HG03457 (cell line): Measurements from ENCODE around the gene RPGRIP1L.

Source experiments
- ATAC-seq: cut with Tn5 transposase; IDR thresholded peaks from one replicate; pipeline ENCODE4 v1.9.1; 2021; ENCODE audit warnings: moderate number of reproducible peaks; ENCODE audit not compliant: unreplicated experiment

The RPGRIP1L gene

GRCh38 chr16:53703590-53704444, at the start of gene RPGRIP1L, which contains the start of gene FTO:
Gene RPGRIP1L (minus strand): TSS chr16:53703859. CDS start chr16:53700723, 3,136 bp downstream.
Gene FTO (plus strand): TSS chr16:53704156.
- peak; percentile 99 for ATAC-seq

GRCh38 chr16:53753431-53753830, 49.8 kb upstream of the RPGRIP1L start:
- no peak for ATAC-seq

- ATAC-seq, result no peak
These were observed 48.9 kb upstream of the RPGRIP1L start for GRCh38 chr16:53752560-53752959.

- no peak for ATAC-seq
These were observed 42.2 kb upstream of the RPGRIP1L start for GRCh38 chr16:53745753-53746266.

- ATAC-seq, result no peak
These were observed 41.4 kb upstream of the RPGRIP1L start for GRCh38 chr16:53745086-53745485.

GRCh38 chr16:53744449-53744848, 40.8 kb upstream of the RPGRIP1L start:
- no peak for ATAC-seq

GRCh38 chr16:53743149-53743566, 39.5 kb upstream of the RPGRIP1L start:
- ATAC-seq, result no peak

- ATAC-seq, result no peak
These were observed 37.9 kb upstream of the RPGRIP1L start for GRCh38 chr16:53741546-53741945.

GRCh38 chr16:53740933-53741531, 37.4 kb upstream of the RPGRIP1L start:
- no peak for ATAC-seq

GRCh38 chr16:53740476-53740875, 36.8 kb upstream of the RPGRIP1L start:
- no peak for ATAC-seq

- no peak for ATAC-seq
These were observed 33.9 kb upstream of the RPGRIP1L start for GRCh38 chr16:53737552-53737951.

- no peak for ATAC-seq
These were observed 32.6 kb upstream of the RPGRIP1L start for GRCh38 chr16:53736297-53736696.

GRCh38 chr16:53734908-53735307, 31.2 kb upstream of the RPGRIP1L start:
- ATAC-seq, result no peak

GRCh38 chr16:53732296-53732929, 28.8 kb upstream of the RPGRIP1L start:
- ATAC-seq, result no peak

- no peak for ATAC-seq
These were observed 27.0 kb upstream of the RPGRIP1L start for GRCh38 chr16:53730693-53731092.

GRCh38 chr16:53726625-53727024, 23.0 kb upstream of the RPGRIP1L start:
- ATAC-seq, result no peak

GRCh38 chr16:53721017-53721416, 17.4 kb upstream of the RPGRIP1L start:
- ATAC-seq, result no peak

- ATAC-seq, result no peak
These were observed 13.9 kb upstream of the RPGRIP1L start for GRCh38 chr16:53717577-53717976.

- ATAC-seq, result no peak
These were observed 11.3 kb upstream of the RPGRIP1L start for GRCh38 chr16:53715023-53715384.

GRCh38 chr16:53714205-53715022, 10.8 kb upstream of the RPGRIP1L start:
- ATAC-seq, result no peak
